Caco-2 (cell line): ENCODE results near the gene ARHGEF40. TPM values are rescaled to one million over a fixed set of nuclear protein-coding genes. Genes with fewer than 3 reads are reported as not detected.

ENCODE experiments used
- BruUV-seq: library from RNA; stranded (reverse); fragments of 400-500 nt; replicated peaks from 2 replicates; lab custom pipeline; 2021; lab: Mats Ljungman, UMichigan
- CTCF ChIA-PET: fragments of 300-600 bp; sonication (Branson Sonifier 250); formaldehyde crosslinking; loops from one replicate; lab custom pipeline; 2022; ENCODE audit warnings: antibody characterized with exemption; lab: Charles Lee
- POLR2A ChIA-PET: fragments of 300-600 bp; sonication (Branson Sonifier 250); formaldehyde crosslinking; loops from one replicate; lab custom pipeline; 2022; ENCODE audit warnings: antibody characterized with exemption; lab: Charles Lee
- DNase-seq, 2 experiments: peaks; one replicate each; pipeline versions ENCODE4 v3.0.0 to v3.0.0-alpha.2; 2020 to 2022
- H3K27me3 ChIP-seq: replicated peaks from 2 replicates; pipeline ENCODE4 v1.6.0; 2011; ENCODE audit warnings: low read length; ENCODE audit not compliant: control insufficient read depth, insufficient read depth
- H3K36me3 ChIP-seq: 2 replicates; pipeline ENCODE4 v1.5.1; 2011; ENCODE audit warnings: low read length; ENCODE audit not compliant: control insufficient read depth, insufficient read depth
- H3K4me1 ChIP-seq: fragments of 250-450 bp; sonication (Bioruptor Pico); 2 replicates; pipeline ENCODE4 v1.5.1; 2020; ENCODE audit warnings: mild to moderate bottlenecking
- H3K4me3 ChIP-seq: 2 replicates; pipeline ENCODE4 v1.5.1; 2011; ENCODE audit warnings: low read depth, mild to moderate bottlenecking, control low read depth, low read length
- H3K9me3 ChIP-seq: fragments of 250-450 bp; sonication (Bioruptor Pico); 2 replicates; pipeline ENCODE4 v1.5.1; 2020; ENCODE audit warnings: mild to moderate bottlenecking, moderate library complexity
- H3K27ac Mint-ChIP-seq: one replicate; pipeline ENCODE4 v1.8.0; 2022; ENCODE audit warnings: mixed read lengths; ENCODE audit not compliant: unreplicated experiment
- H3K27me3 Mint-ChIP-seq: one replicate; pipeline ENCODE4 v1.8.0; 2022; ENCODE audit warnings: mixed read lengths; ENCODE audit not compliant: insufficient read depth, unreplicated experiment
- H3K36me3 Mint-ChIP-seq: one replicate; pipeline ENCODE4 v1.8.0; 2022; ENCODE audit warnings: mild to moderate bottlenecking, mixed read lengths; ENCODE audit not compliant: insufficient read depth, unreplicated experiment
- H3K4me1 Mint-ChIP-seq: one replicate; pipeline ENCODE4 v1.8.0; 2022; ENCODE audit warnings: low read depth, mixed read lengths; ENCODE audit not compliant: unreplicated experiment
- H3K4me3 Mint-ChIP-seq: one replicate; pipeline ENCODE4 v1.8.0; 2022; ENCODE audit warnings: mild to moderate bottlenecking, moderate library complexity, mixed read lengths; ENCODE audit not compliant: unreplicated experiment
- H3K9me3 Mint-ChIP-seq: one replicate; pipeline ENCODE4 v1.8.0; 2022; ENCODE audit warnings: mixed read lengths; ENCODE audit not compliant: unreplicated experiment
- intact Hi-C: fragments of 100-400 bp; cut with micrococcal nuclease; formaldehyde crosslinking; loops from one replicate; pipeline ENCODE4 v1.10.0; 2022; ENCODE audit not compliant: unreplicated experiment
- total RNA-seq: library from RNA; stranded (reverse); gene quantifications from 2 replicates; pipeline ENCODE4 v1.2.3, GENCODE V29; 2022
- TF ChIP-seq, protein P1 (sequence below), 2 experiments: fragments of 200-600 bp in 1 of 2; IDR thresholded peaks; 1 replicate in 1 of 2; 2 replicates in 1 of 2; pipeline versions ENCODE4 v1.5.1 to v1.8.0; 2011 to 2022; ENCODE audit warnings: antibody characterized with exemption in 1 of 2, control low read depth in 1 of 2, inconsistent platforms in 1 of 2, low read depth in 1 of 2, low read length in 1 of 2, mild to moderate bottlenecking in 1 of 2, moderate library complexity in 1 of 2; ENCODE audit not compliant: insufficient read depth in 1 of 2, severe bottlenecking in 1 of 2, unreplicated experiment in 1 of 2

Gene ARHGEF40
- total RNA-seq, 1 experiment from 2014 or later = 7.1 TPM

DNA sequence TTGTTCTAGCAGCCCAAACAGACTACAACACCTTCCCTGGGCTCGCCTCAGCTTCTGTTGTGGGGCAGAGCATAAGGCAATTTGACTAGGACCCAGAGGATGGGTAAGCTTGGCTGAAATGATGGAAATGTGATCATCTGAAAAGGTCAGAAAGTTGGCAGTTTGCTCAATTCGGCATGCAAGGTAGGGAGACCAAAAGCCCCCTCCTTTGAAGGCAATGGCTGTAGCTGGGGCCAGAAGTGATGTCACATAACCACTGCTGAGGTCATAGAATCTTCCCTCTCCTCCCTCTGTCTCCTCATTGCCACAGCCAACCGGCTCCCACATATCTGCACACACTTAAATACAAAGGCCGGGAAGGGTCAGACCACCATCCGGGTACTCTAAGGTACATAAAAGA, 40.2 kb upstream of the ARHGEF40 start, which contains the start of gene TPPP2:
Gene TPPP2 (plus strand): TSS at position 301 of the 400 bp plus-strand sequence. CDS start 365 bp downstream, outside the sequence.
- Mint-ChIP-seq H3K27ac (no peak within 1 kb of the TSS), H3K9me3 (no peaks in the 10 kb centered on the region), H3K4me1 (peaks cover 7% of the 10 kb centered on the region), H3K36me3 (no peaks in the 10 kb centered on the region), H3K4me3 (no peak within 1 kb of the TSS), H3K27me3 (no peaks in the 10 kb centered on the region)
- Histone ChIP-seq H3K9me3 (no peaks in the 10 kb centered on the region), H3K4me1 (peaks cover 9% of the 10 kb centered on the region; the same call in 1 of the 2 replicates), H3K27me3 (no peaks in the 10 kb centered on the region), H3K36me3 (no peaks in the 10 kb centered on the region), H3K4me3 (no peak within 1 kb of the TSS)
- ChIA-PET POLR2A (no interaction called here), CTCF (no interaction called here)
- intact Hi-C loops = no loop called here
- DNase-seq = no peak
- no TSS peak for BruUV-seq
- TF ChIP-seq, protein P1, sequence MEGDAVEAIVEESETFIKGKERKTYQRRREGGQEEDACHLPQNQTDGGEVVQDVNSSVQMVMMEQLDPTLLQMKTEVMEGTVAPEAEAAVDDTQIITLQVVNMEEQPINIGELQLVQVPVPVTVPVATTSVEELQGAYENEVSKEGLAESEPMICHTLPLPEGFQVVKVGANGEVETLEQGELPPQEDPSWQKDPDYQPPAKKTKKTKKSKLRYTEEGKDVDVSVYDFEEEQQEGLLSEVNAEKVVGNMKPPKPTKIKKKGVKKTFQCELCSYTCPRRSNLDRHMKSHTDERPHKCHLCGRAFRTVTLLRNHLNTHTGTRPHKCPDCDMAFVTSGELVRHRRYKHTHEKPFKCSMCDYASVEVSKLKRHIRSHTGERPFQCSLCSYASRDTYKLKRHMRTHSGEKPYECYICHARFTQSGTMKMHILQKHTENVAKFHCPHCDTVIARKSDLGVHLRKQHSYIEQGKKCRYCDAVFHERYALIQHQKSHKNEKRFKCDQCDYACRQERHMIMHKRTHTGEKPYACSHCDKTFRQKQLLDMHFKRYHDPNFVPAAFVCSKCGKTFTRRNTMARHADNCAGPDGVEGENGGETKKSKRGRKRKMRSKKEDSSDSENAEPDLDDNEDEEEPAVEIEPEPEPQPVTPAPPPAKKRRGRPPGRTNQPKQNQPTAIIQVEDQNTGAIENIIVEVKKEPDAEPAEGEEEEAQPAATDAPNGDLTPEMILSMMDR (IDR thresholded peaks at IDR 0.05; ENCODE audit: insufficient read depth in 1 of 2, low read depth in 1 of 2, low read length in 1 of 2, severe bottlenecking in 1 of 2, unreplicated experiment in 1 of 2) = no peak

DNA sequence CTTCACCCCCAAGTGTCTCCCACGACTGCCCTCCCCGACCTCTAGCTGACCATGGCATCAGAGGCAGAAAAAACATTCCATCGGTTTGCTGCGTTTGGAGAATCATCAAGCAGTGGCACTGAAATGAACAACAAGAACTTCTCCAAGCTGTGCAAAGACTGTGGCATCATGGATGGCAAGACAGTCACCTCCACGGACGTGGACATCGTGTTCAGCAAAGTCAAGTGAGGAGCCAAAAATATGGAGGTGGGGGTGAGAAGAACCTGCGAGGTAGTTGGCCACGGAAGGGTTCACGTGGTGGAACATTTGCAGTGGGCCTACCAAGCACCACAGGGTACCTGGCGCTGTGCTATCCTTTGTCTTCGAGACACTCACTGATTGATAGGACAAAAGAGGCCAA, 39.6 kb upstream of the ARHGEF40 start:
- Mint-ChIP-seq H3K27me3 (no peaks in the 10 kb centered on the region), H3K9me3 (no peaks in the 10 kb centered on the region), H3K27ac (no peak overlapping the region), H3K36me3 (no peaks in the 10 kb centered on the region), H3K4me1 (peaks cover 7% of the 10 kb centered on the region), H3K4me3 (no peak overlapping the region)
- no peaks in the 10 kb centered on the region for H3K27me3 ChIP-seq
- H3K4me3 ChIP-seq = no peak overlapping the region
- TF ChIP-seq, protein P1 (IDR thresholded peaks at IDR 0.05; ENCODE audit: insufficient read depth in 1 of 2, low read depth in 1 of 2, low read length in 1 of 2, severe bottlenecking in 1 of 2, unreplicated experiment in 1 of 2) = no peak
- CTCF ChIA-PET = no interaction called here
- BruUV-seq = no TSS peak
- DNase-seq = no peak
- intact Hi-C loops = no loop called here
- POLR2A ChIA-PET = no interaction called here
- H3K4me1 ChIP-seq = peaks cover 9% of the 10 kb centered on the region; the same call in 1 of the 2 replicates
- H3K9me3 ChIP-seq = no peaks in the 10 kb centered on the region
- H3K36me3 ChIP-seq = no peaks in the 10 kb centered on the region

DNA sequence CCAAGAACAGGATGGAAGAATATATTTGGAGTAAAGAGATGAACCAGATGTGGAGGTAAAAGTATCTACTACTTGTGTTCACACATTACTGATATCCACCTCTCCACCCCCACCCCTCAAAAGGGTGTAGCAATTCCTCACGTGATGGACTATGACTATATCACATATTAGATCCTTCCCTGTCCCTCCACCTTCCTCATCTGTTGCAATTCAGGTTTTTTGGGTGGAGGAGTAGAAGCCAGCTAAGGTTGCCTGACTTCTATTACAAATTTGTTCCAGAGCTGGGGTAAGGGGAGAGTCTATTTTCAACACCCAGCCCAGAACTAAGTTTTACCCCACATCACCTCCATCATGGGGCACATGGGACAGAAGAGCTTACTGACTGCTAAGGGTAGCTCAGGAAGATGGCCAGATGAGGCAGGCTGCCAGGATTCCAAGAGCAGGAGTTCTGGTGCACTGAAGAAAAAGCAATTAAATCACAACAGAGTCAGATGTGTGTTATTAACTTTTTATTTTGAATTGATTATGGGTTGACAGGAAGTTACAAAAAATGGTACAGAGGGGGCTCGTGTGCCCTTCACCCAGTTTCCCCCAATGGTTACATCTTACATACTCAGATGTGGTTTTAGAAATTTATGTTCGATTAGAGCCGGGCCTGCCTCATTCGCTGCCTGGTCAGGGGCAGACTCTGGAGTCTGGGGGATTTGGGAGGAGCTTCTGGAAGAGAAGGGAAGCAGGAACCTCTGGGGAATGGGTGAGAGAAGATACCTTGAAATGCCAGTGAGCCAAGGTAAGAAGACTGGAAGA, 37.6 kb upstream of the ARHGEF40 start:
- DNase-seq = no peak
- H3K4me3 ChIP-seq = no peak overlapping the region
- no peaks in the 10 kb centered on the region for H3K27me3 ChIP-seq
- H3K4me3 Mint-ChIP-seq = no peak overlapping the region
- H3K4me1 ChIP-seq = no peaks in the 10 kb centered on the region; the same call in 1 of the 2 replicates
- CTCF ChIA-PET = interaction anchor here (1.3 to 1.5 kb wide), 2 partner anchors 8 to 18 kb away, joined by 4 to 8 read pairs; no protein-coding TSS in a partner anchor
- no peaks in the 10 kb centered on the region for H3K9me3 Mint-ChIP-seq
- no peaks in the 10 kb centered on the region for H3K9me3 ChIP-seq
- no peaks in the 10 kb centered on the region for H3K4me1 Mint-ChIP-seq
- intact Hi-C loops = no loop called here
- no peaks in the 10 kb centered on the region for H3K36me3 Mint-ChIP-seq
- H3K27ac Mint-ChIP-seq = no peak overlapping the region
- no peaks in the 10 kb centered on the region for H3K36me3 ChIP-seq
- no peaks in the 10 kb centered on the region for H3K27me3 Mint-ChIP-seq
- BruUV-seq = no TSS peak
- POLR2A ChIA-PET = interaction anchor here (0.5 kb wide), 1 partner anchor 517 kb away, joined by 3 read pairs; no protein-coding TSS in a partner anchor
- TF ChIP-seq, protein P1 (IDR thresholded peaks at IDR 0.05; ENCODE audit: insufficient read depth in 1 of 2, low read depth in 1 of 2, low read length in 1 of 2, severe bottlenecking in 1 of 2, unreplicated experiment in 1 of 2) = no peak
